K562 (cell line): Measurements from ENCODE around the gene PRKACG. TPM values are rescaled to one million over a fixed set of nuclear protein-coding genes. Genes with fewer than 3 reads are reported as not detected.

Experiments
- CBX1 ChIP-seq: sonication (generic); IDR thresholded peaks from 2 replicates; pipeline ENCODE4 v1.6.1; 2016; ENCODE audit warnings: antibody characterized with exemption, low read depth, mild to moderate bottlenecking
- EWSR1 ChIP-seq: fragments of 450-650 bp; IDR thresholded peaks from 2 replicates; pipeline ENCODE4 v1.6.1; 2018; ENCODE audit warnings: borderline replicate concordance, mild to moderate bottlenecking, low read depth, moderate library complexity; ENCODE audit not compliant: partially characterized antibody
- FOXP1 ChIP-seq: sonication (generic); formaldehyde crosslinking; IDR thresholded peaks from 2 replicates; pipeline ENCODE4 v1.8.0; 2022; ENCODE audit warnings: mild to moderate bottlenecking, missing genetic modification reagents
- KAT2B ChIP-seq: IDR thresholded peaks from one replicate; pipeline ENCODE4 v1.6.1; 2012; ENCODE audit warnings: low read depth, mild to moderate bottlenecking, control low read depth, inconsistent platforms, low read length, moderate library complexity
- MGA ChIP-seq: fragments of 450-650 bp; IDR thresholded peaks from 2 replicates; pipeline ENCODE4 v1.6.1; 2016; ENCODE audit warnings: mild to moderate bottlenecking, moderate library complexity
- MYNN ChIP-seq, 2 experiments: sonication (generic); formaldehyde crosslinking in 1 of 2; IDR thresholded peaks; 2 replicates each; pipeline versions ENCODE4 v1.5.0 to v1.6.1; 2016 to 2020; ENCODE audit warnings: antibody characterized with exemption in 1 of 2, missing genetic modification reagents in 1 of 2
- NR3C1 ChIP-seq: sonication (generic); formaldehyde crosslinking; IDR thresholded peaks from 2 replicates; pipeline ENCODE4 v1.8.1; 2022; ENCODE audit warnings: missing genetic modification reagents
- RNF2 ChIP-seq: sonication (generic); IDR thresholded peaks from 2 replicates; pipeline ENCODE4 v1.6.1; 2016
- SMARCA5 ChIP-seq: fragments of 450-650 bp; IDR thresholded peaks from 2 replicates; pipeline ENCODE4 v1.6.1; 2016
- SMC3 ChIP-seq: conservative IDR thresholded peaks from 2 replicates; pipeline ENCODE4 v1.6.1; 2011; ENCODE audit warnings: low read depth, low read length, improper control_type of control experiment; ENCODE audit not compliant: insufficient read depth
- SPI1 ChIP-seq: IDR thresholded peaks from 2 replicates; pipeline ENCODE4 v1.6.1; 2011; ENCODE audit warnings: low read depth, low read length, control low read depth, borderline replicate concordance
- TCF7L2 ChIP-seq: fragments of 150-350 bp; IDR thresholded peaks from 2 replicates; pipeline ENCODE4 v1.6.1; 2016; ENCODE audit warnings: low read depth, mild to moderate bottlenecking, low read length, moderate library complexity
- THAP7 ChIP-seq: fragments of 250-450 bp; sonication (Bioruptor Pico); IDR thresholded peaks from 2 replicates; pipeline ENCODE4 v1.5.0; 2021
- ZNF174 ChIP-seq: fragments of 250-450 bp; sonication (Bioruptor Pico); IDR thresholded peaks from 2 replicates; pipeline ENCODE4 v1.4.0; 2020; ENCODE audit warnings: mild to moderate bottlenecking
- ZNF655 ChIP-seq: fragments of 250-450 bp; sonication (Bioruptor Pico); IDR thresholded peaks from 2 replicates; pipeline ENCODE4 v1.5.0; 2021
- ZNF75A ChIP-seq: fragments of 450-650 bp; formaldehyde crosslinking; IDR thresholded peaks from 2 replicates; pipeline ENCODE4 v1.4.0; 2020; ENCODE audit warnings: mild to moderate bottlenecking
- polyA plus RNA-seq, 8 experiments: library from polyadenylated mRNA; depleted of rRNA in 4 of 8; stranded (reverse) in 5 of 8; unstranded in 3 of 8; fragments of >200 nt; fragmentation: Nextera tagmentation in 2 of 8; fragmentation: Illumina TruSeq in 1 of 8; extraction: Ambion mirVana in 2 of 8; extraction: Trizol in 1 of 8; gene quantifications; 2 replicates each; pipeline versions ENCODE4 v1.2.1 to v1.2.3, GENCODE V29; 2011 to 2014; ENCODE audit warnings: inconsistent platforms in 1 of 8, missing spikeins in 1 of 8
- total RNA-seq, 7 experiments: library from RNA; depleted of rRNA in 6 of 7; stranded (reverse); fragments of >200 nt in 6 of 7; fragmentation: Illumina TruSeq in 2 of 7; extraction: Trizol in 2 of 7; gene quantifications; 2 replicates each; pipeline versions ENCODE4 v1.2.1 to v1.2.3, GENCODE V29; 2011 to 2021; ENCODE audit warnings: low replicate concordance in 1 of 7

The PRKACG gene
- total and polyA plus RNA-seq, 9 of the 15 experiments (the other 6 are each of a cell fraction or from before 2014, with no cell fraction given) = not detected

- no peak for TF ChIP-seq TCF7L2
- TF ChIP-seq EWSR1 = no peak
- TF ChIP-seq RNF2 = no peak
- TF ChIP-seq MYNN (IDR thresholded peaks at IDR 0.05) = no peak
- no peak for TF ChIP-seq MYNN (CRISPR knock-in tag; IDR thresholded peaks at IDR 0.05)
- no peak for TF ChIP-seq ZNF75A
- no peak for TF ChIP-seq CBX1
- no peak for TF ChIP-seq SMC3
- no peak for TF ChIP-seq ZNF174 (CRISPR knock-in tag)
- no peak for TF ChIP-seq SPI1
- TF ChIP-seq THAP7 (CRISPR knock-in tag) = no peak
- TF ChIP-seq FOXP1 (CRISPR knock-in tag) = no peak
- TF ChIP-seq KAT2B = no peak
- TF ChIP-seq NR3C1 (CRISPR knock-in tag) = no peak
- no peak for TF ChIP-seq ZNF655
- TF ChIP-seq SMARCA5 = no peak
- TF ChIP-seq MGA = no peak
These were observed 6.6 kb upstream of the PRKACG start (continued) for GRCh38 chr9:69020301-69021145.
